ENCODE measurements around the gene METAP2. TPM values are rescaled to one million over a fixed set of nuclear protein-coding genes. Genes with fewer than 3 reads are reported as not detected.
"Not testable (repeated sequence)": the region's sequence is repeated elsewhere in the genome, so short reads cannot be mapped to it uniquely, and the experiment has no call there.

Gene METAP2
- polyA plus RNA-seq, 1 of the 3 experiments (the other 2 are of a cell fraction), result 35.8 TPM

- TF ChIP-seq REST (IDR thresholded peaks at IDR 0.05; ENCODE audit: low read depth, low read length), result no peak
- TF ChIP-seq FOXJ3 (CRISPR knock-in tag; IDR thresholded peaks at IDR 0.05), result no peak
Observed at GRCh38 chr12:95462081-95462480, 11.9 kb upstream of the METAP2 start (continued).

- peaks cover 3% of the 10 kb centered on the region; the same call in 1 of the 2 replicates for H3K9me3 ChIP-seq
- no peak overlapping the region for H3K9ac ChIP-seq
- no peaks in the 10 kb centered on the region; the same call in 1 of the 2 replicates for H3K27me3 ChIP-seq (ENCODE audit: insufficient read depth)
- no peak overlapping the region for H3K4me3 ChIP-seq (ENCODE audit: low read depth in 2 of 2, low read length in 1 of 2)
- no peaks in the 10 kb centered on the region for H4K20me1 ChIP-seq (ENCODE audit: insufficient read depth)
- no peaks in the 10 kb centered on the region for H3K9me2 ChIP-seq
- H3K4me2 ChIP-seq, result no peak overlapping the region
- H3K27ac ChIP-seq (ENCODE audit: low read depth in 2 of 2, low read length in 1 of 2), result no peak overlapping the region
- no peak for DNase-seq
- WGBS (ENCODE audit: low lambda C conversion rate), result 48% methylated on average over 2 of the region's 2 CpGs
- H3K36me3 ChIP-seq (replicated peaks in 1 of 2; ENCODE audit: control insufficient read depth in 1 of 2, insufficient read depth in 2 of 2, low read length in 1 of 2), result no peaks in the 10 kb centered on the region
- H3K79me2 ChIP-seq (ENCODE audit: insufficient read depth), result no peaks in the 10 kb centered on the region
- no peaks in the 10 kb centered on the region for H3K4me1 ChIP-seq (ENCODE audit: control insufficient read depth in 1 of 2, insufficient read depth in 2 of 2, low read depth in 1 of 2, low read length in 1 of 2)
- TF ChIP-seq RFX5 (IDR thresholded peaks at IDR 0.05; ENCODE audit: low read length) (no peak), RAD21 (IDR thresholded peaks at IDR 0.05; ENCODE audit: low read length) (no peak), TAF1 (IDR thresholded peaks at IDR 0.05; ENCODE audit: borderline replicate concordance, low read depth, low read length) (no peak)
- ChIA-PET CTCF (no interaction called here), POLR2A (no interaction called here)
- H2AFZ ChIP-seq (ENCODE audit: low read depth), result no peak overlapping the region
- H3F3A ChIP-seq (replicated peaks; ENCODE audit: insufficient read depth), result no peaks in the 10 kb centered on the region
Observed at GRCh38 chr12:95462551-95462950, 11.4 kb upstream of the METAP2 start.

GRCh38 chr12:95463050-95463449, 10.9 kb upstream of the METAP2 start:
- no peaks in the 10 kb centered on the region for H3K9me2 ChIP-seq
- H2AFZ ChIP-seq (ENCODE audit: low read depth), result no peak overlapping the region
- peaks cover 3% of the 10 kb centered on the region; the same call in 1 of the 2 replicates for H3K9me3 ChIP-seq
- no peak for DNase-seq
- H3K27ac ChIP-seq (ENCODE audit: low read depth in 2 of 2, low read length in 1 of 2), result no peak overlapping the region
- H3K36me3 ChIP-seq (replicated peaks in 1 of 2; ENCODE audit: control insufficient read depth in 1 of 2, insufficient read depth in 2 of 2, low read length in 1 of 2), result no peaks in the 10 kb centered on the region
- POLR2A ChIA-PET, result no interaction called here
- H3F3A ChIP-seq (replicated peaks; ENCODE audit: insufficient read depth), result no peaks in the 10 kb centered on the region
- no peak overlapping the region for H3K4me2 ChIP-seq
- no peaks in the 10 kb centered on the region; the same call in 1 of the 2 replicates for H3K27me3 ChIP-seq (ENCODE audit: insufficient read depth)
- H3K4me1 ChIP-seq (ENCODE audit: control insufficient read depth in 1 of 2, insufficient read depth in 2 of 2, low read depth in 1 of 2, low read length in 1 of 2), result no peaks in the 10 kb centered on the region
- no peaks in the 10 kb centered on the region for H3K79me2 ChIP-seq (ENCODE audit: insufficient read depth)
- CTCF ChIA-PET, result no interaction called here
- no peaks in the 10 kb centered on the region for H4K20me1 ChIP-seq (ENCODE audit: insufficient read depth)
- 65% methylated on average over 4 of the region's 4 CpGs for WGBS (ENCODE audit: low lambda C conversion rate)
- no peak overlapping the region for H3K9ac ChIP-seq
- H3K4me3 ChIP-seq (ENCODE audit: low read depth in 2 of 2, low read length in 1 of 2), result no peak overlapping the region
- no peak for TF ChIP-seq IRF3 (IDR thresholded peaks at IDR 0.05; ENCODE audit: low read depth, low read length)
- TF ChIP-seq GATA2 (CRISPR knock-in tag; IDR thresholded peaks at IDR 0.05), result no peak
- TF ChIP-seq EZH2phosphoT487 (IDR thresholded peaks at IDR 0.05; ENCODE audit: borderline replicate concordance, low read depth), result no peak

GRCh38 chr12:95463776-95464175, 10.2 kb upstream of the METAP2 start:
- H3K9ac ChIP-seq; H3K79me2 ChIP-seq (ENCODE audit: insufficient read depth); CTCF ChIA-PET; H3K9me3 ChIP-seq; H3K9me2 ChIP-seq; H3K4me2 ChIP-seq; POLR2A ChIA-PET; H3F3A ChIP-seq (replicated peaks; ENCODE audit: insufficient read depth); H3K27ac ChIP-seq (ENCODE audit: low read depth in 2 of 2, low read length in 1 of 2); H4K20me1 ChIP-seq (ENCODE audit: insufficient read depth); DNase-seq; H3K27me3 ChIP-seq (ENCODE audit: insufficient read depth); H3K36me3 ChIP-seq (replicated peaks in 1 of 2; ENCODE audit: control insufficient read depth in 1 of 2, insufficient read depth in 2 of 2, low read length in 1 of 2); H2AFZ ChIP-seq (ENCODE audit: low read depth); H3K4me3 ChIP-seq (ENCODE audit: low read depth in 2 of 2, low read length in 1 of 2); H3K4me1 ChIP-seq (ENCODE audit: control insufficient read depth in 1 of 2, insufficient read depth in 2 of 2, low read depth in 1 of 2, low read length in 1 of 2): not testable (repeated sequence)
- WGBS (ENCODE audit: low lambda C conversion rate), result 65% methylated on average over 4 of the region's 4 CpGs

Measured in SK-N-SH (cell line).